Midbrain (tissue), 1 donor: ENCODE measurements around the gene MTA1.

Experiments
- DNase-seq: peaks from one replicate; lab custom pipeline; 2025; lab: John Stamatoyannopoulos, UW

Gene MTA1

DNA sequence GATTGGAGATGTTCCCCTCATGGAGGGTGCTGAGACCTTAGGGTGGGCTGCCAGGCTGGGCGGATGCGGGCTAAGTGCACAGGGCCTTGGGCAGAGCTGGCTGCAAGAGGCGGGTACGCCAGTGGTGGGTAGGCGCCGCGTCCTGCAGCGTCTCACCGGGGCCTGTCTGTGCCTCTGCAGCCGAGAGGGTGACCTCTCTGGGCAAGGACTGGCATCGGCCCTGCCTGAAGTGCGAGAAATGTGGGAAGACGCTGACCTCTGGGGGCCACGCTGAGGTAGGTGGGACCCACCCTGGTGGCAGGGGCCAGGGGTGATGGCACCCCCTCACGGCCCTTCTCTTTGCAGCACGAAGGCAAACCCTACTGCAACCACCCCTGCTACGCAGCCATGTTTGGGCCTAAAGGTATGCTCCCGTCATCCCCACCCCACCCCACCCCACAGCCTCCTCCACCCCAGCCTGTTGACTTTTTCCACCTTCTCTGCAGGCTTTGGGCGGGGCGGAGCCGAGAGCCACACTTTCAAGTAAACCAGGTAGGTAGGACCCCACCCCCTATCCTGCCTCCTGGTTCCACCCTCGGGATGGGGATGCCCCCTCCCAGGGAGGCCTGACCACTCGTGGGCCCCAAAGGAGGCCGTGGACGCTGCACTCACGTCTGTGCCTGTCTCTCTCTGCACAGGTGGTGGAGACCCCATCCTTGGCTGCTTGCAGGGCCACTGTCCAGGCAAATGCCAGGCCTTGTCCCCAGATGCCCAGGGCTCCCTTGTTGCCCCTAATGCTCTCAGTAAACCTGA, 68.6 kb downstream of the MTA1 start:
- DNase-seq: no peak

DNA sequence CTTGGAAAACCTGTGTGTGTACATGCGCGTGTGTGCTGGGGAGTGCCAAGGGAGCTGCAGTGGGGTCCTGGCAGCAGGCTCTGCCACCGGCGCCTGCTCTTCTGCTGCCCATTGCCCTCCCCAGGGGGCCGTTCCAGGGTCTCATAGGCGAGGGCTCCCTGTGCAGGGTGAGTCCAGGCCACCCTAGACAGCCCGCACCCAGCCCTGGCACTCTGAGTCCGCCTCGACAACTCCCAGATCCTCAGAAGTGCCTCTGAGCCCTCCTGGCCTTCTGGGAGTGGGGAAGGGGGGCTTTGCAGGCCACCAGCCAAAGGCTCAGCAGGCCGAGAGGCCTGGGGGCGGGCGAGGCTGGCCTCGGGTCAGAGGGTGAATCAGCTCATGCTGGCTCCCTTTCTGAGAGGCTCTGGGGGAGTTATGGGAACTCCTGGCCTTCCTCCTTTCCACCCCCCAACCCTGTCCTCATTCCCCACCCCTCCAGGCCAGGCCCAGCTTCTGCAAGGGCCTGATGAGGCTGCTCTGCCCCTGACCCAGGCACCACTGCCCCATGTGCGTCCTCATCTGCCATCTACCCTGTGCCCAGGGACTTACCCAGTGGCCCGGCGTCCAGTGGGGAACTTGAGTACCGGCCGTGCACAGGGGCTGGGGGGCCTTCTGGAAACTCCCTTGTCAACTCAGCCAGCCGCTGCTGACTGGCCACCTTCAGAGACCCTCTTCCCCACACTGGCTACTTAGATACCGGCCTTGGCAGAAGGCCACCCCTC, 69.3 kb downstream of the MTA1 start:
- DNase-seq: no peak

DNA sequence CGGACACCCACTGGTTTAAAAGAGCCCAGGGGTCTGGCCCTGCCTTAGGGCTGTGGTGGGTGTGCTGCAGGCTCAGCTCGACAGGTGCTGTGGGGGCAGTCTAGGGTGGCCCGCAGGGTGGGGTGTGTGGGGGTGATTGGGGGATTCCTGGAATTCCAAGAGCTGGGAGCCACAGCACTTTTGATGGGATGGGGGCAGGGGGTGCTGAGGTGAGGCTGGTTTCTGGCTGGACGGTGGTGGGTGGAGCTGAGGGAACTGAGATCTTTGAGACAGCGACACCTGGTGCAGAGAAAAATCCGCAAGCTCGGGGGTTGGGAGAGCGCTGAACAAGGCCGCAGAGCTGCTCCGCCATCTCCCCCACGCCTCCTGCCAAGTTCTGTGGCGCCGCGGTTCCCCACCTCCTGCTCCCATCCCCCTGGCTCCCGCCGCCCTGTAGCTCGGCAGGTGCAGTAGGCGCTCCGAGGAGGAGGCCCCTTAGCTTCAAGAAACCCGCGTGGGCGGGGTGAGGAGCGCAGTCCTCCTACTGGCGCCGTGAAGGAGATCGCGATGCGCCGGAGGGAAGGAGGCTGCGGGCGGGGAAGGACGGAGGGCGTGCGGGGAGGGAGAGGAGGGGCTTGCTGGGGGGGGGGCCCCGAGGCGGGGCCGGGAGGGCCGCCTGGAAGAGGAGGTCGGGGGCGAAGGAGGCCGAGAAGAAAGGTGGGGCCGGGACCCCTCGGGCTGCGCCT, 70.1 kb downstream of the MTA1 start:
- DNase-seq: peak; percentile 78

DNA sequence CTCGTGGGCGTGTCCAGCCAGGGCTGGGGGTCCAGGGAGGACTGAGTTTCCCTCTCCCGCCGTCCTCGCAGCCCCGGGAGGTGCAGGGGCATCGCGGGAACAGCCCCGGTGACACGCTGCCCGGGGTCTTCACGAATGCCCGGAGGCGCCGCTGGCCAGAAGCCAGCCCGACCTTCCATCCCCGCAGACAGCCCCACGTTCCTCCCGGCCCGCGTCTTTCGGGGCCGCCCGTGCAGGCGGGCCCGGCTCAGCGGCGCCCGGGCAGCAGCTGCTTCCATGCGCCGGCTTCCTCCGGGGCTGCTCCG, 70.6 kb downstream of the MTA1 start:
- no peak for DNase-seq

DNA sequence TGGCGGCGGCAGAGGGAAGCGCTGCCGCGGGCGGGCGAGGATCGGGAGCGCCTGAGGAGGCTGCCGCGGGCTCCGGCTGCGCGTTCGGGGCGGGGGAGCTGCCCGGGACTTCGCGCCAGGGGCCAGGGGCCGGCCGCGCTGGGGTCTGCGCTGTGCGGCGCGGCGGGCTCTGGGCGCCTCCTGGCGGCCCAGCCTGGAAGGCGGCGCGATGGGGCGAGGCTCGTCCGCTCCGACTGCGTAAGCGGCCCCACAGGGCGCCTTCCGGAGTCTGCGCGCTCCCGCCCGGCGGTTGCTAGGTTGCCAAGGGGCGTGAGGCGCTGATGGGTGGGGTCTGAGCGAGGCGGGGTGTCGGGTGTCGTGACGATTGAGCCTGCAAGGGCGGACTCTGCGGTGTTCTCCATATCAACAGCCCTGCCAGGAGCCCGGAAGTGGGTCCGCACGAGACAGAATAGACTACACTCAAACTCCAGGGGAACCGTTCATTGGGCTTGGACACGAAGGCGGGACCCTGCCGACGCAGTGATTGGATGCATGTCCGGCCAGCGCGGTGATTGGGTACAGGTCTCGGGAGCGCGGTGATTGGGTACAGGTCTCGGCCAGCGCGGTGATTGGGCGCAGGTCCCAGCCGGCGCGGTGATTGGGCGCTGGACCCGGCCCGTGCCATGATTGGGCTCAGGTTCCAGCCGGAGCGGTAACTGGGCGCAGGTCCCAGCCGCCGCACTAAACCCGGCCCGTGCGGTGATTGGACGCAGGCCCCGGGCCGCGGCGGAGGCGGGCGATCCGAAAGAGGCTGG, 71.1 kb downstream of the MTA1 start, which contains the start of gene TEDC1:
TSS of gene TEDC1 (plus strand) at position 675 of the 794 bp plus-strand sequence. CDS start 130 bp downstream, outside the sequence.
- DNase-seq: peak; percentile 99

DNA sequence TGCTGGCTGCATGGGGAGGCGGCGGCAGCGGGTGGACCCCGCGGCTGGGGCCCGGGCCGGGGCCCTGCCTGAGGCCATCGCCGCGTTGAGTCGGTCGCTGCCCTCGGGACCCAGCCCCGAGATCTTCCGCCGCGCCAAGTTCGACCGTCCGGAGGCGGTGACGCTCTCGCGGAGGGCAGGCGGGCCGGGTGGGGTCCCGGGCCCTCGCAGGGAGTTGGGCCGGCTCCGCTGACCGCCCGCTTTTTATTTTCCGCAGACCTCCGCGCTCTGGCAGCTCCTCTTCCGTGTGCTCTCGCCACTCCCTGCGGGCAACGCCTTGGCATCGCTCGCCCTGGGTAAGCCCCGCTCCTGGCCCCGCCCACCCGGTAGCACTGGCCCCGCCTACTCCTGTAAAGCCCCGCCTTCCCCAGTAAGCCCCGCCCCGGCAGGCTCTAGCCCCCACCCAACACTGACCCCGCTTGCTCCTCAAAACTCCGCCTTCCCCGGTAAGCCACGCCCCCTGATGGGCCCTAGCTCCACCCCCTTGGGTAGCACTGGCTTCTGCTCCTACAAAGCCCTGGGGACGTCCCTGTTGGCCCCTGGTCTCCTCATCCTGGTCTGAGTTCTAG, 71.8 kb downstream of the MTA1 start:
- DNase-seq: no peak

DNA sequence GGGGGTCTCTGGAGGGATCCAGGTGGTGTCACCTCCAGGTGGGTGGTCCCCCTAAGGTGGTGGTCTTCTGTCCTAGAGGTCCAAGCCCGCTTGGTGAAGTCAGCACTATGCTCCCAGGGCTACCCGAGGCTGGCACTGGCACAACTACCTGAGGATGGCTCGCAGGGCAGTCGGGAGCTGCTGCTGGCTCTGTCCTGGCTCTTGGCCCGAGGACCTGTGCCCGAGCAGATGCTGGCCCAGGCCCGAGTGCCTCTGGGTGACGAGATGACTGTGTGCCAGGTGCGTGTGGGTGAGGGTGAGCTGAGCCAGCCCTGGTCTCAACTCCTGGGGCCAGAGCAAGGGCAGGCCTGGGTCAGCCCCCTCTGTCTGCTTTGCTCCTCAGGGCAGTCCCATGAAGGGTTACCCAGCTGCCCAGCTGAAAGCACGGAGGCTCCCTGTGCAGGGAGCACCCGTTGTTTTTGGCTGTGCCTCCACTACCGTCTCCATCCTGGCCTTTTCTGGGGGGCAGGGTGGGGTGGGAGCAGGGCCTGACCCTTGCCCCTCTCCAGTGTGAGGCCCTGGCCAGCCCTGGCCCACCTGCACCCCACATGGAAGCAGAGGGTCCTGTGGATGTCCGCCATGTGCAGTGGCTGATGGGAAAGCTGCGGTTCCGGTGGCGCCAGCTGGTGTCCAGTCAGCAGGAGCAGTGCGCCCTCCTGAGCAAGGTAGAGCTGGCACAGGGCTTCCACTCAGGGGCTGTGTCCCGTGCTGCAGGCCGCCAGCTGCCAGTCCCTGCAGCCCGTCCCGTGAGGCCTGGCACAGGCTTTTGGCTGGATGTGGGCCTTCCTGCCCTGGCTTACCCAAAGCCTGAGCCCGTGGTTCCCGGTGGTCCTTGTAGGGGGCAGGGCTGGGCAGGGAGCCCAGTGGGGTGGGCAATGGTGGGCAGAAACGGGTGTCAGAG, 72.7 kb downstream of the MTA1 start:
- DNase-seq: no peak

DNA sequence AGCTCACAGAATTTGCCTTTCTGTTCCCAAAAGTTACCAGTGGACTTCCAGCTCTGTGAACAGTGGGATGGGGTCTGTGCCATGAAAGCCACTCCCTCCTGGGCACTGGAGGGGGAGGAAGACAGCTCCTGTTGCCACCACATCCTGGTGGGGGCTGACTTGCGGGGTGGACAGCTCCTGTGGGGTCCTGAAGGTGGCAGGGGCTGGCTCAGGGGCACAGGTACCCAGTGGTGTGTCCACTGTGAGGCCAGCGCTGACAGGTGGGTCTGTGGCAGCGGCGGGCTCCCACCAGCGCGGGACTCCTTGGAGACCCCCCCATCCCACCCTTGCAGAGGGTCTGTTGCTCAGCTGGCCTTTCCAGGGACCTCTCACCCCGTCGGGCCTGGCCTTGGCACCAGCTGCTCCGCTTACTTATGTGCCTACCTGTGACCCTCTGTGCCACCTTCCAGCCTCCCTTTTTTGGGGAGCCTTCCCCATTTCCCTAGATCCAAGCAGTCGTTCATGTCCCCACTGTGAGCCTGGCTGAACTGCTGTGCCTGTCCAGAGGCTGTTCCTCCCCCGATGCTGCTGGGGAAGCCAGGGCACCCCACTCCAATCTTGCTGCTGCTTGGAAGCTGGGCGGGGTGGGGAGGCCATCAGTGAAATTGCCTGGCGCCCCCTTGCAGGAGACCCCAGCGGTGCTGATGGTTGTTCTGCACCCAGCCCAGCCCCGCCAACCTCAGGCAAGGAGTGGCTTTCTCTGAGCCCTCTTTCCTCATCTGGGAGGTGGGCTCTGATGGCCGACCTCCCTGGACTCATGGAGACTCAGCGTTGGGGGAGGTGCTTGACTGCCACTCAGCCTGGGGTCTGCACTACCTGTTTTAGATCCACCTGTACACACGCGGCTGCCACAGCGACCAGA, 73.6 kb downstream of the MTA1 start:
- DNase-seq: no peak

DNA sequence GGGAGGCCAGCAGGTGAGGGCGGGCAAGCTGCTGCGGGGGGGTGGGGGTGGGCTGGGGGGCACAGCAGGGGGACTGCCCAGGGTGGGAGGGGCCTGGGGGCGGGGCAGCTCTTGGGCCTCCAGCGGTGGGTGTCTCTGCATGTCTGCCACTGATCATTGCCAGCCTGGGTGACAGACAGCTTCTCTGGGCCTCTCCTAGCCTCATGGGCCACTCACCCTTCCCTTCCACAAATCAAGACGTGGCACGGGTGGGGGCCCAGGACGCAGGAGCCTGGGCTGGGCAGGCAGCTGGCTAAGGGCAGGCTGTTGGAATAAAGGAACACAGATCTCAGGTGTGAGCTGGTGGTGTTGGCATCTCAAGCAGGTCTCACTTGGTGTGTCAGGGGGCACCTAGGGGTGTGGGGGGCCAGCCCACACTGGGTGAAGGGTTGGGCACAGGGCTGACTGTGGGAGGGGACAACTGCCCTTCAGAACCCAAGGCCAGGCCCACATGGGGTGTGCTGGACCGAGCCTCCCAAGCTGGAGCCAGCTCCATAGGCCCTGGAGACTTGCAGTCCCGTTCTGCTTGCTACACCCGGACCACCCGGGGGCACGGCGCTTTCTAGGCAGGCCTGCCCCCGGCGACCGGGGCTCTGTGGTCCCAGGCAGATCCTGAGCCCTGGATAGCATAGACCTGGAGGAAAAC, 74.4 kb downstream of the MTA1 start:
- DNase-seq: no peak

DNA sequence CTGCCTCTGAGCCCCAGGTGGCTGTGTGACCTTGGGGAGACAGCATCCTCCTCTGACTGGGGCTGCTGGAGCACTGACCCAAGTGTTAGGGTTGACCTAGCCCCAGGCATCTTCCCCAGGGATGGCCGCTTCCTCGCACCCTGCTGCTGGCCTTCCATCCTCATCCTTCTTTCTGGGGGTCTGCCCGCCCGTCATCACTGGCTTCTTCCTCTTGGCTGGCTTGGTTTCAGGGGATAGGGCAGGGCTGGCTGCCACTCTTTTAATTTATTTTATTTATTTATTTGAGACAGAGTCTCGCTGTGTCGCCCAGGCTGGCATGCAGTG, 74.9 kb downstream of the MTA1 start:
- DNase-seq: no peak

DNA sequence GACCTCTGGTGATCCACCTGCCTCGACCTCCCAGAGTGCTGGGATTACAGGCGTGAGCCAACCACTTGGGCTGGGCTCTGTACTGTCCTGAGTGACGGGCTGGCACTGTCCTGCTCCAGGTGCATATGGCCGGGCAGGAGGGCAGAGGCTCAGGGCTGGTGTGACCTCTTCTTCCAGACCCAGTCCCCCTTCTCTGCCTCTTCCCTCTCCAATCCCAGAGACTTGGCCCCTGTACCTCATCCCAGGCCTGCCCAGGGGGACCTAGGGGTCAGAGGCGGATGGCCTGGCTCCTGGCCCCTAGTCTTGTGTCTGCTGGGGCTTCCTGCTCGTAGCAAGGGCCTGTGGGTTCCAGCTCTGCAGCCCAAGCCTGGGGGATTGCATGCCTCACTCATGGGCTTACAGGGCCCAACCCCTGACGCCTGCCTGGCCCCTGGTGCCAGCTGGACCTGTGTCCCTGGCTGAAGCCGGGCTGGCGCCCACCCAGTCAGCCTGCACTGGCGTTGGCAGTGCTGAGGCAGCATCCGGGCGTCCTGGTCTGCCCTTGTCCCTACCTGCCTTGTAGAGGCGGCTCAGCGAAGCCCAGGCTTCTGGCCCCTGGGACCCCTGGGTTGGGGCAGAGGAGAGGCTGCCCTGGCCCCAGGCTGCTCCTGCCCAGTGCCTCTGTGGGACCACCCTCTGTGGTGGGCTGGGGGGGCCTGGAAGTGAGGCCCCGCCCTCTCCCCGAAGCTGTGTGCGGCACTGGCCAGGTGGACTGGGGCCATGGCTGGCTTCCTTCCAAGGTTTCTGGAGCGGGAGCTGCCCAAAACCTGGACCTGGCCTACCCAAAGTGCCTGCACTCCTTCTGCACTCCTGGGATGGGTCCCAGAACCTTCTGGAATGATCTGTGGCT, 75.7 kb downstream of the MTA1 start:
- DNase-seq: no peak

DNA sequence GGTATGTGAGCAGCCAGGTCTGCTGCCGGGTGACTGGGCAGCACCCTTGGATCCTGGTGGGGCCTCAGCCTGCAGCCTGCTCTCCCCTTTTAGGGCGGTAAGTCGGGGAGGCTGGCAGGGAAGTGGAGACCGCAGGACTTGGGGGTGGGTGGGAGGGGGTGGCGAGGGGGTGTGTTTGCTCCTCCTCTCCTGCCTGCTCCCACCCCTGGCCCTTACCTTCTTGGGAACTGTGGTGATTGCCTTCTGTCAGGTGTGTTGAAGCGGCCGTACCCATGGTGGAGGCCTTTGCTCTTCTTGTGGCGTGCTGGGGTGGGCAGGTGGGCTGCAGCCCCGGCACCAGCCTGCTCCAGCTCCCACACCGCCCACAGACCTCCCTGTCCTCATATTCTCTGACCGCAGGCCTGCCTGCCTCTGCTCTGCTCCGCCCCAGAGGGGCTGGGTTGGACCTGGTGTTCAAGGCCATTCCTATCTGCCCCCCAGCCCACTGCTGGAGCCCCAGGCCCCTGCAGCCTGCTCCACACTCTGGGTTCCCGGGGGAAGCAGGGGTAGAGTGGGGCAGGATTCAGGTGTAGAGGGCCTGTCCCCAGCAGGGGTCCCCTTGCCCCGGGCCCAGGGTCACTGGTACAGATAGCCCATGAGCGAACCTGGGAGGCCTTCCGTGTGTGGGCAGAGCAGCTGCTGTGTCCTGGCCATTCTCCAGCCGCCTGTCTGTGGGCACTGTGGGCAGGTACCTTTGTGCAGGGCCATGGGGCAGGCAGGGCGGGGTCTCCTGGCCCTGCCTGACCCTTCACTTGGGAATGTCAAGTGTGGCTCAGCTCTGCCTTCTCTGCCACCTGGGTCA, 76.6 kb downstream of the MTA1 start:
- DNase-seq: no peak

DNA sequence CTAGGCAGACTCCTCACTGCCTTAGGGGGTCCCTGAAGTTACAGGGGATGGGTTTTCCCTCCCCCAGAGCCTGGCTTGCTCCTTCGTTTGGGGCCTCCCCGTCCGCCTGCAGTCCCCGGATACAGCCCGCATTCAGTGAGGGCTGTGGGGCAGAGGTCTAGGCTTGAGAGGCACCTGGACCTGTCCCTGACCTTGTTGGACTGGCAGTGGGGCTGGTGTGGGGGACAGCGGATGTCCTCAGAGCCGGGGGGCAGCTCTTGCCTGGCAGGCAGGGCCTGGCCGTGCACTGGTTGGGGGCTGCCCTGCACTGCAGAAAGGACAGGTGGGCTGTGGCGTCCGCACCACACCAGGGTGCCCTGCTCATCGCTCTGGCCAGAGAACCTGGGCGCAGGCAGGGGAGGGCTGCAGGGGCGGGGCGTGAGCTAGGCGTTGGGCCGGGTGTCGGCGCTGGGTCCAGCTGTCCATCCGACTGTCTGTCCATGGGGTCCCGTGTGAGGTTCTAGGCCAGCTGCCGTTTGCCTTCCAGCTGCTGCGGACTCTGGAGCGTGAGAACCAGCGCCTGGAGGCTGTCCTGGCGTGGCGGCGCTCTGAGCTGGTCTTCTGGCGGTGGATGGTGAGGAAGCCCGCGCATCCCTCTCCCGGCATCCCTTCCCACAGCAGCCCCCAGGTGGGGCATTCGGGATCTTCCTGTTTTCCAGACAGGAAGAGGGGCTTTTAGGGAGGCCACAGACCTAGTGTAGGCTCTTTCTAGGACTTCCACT, 77.4 kb downstream of the MTA1 start:
- DNase-seq: no peak

DNA sequence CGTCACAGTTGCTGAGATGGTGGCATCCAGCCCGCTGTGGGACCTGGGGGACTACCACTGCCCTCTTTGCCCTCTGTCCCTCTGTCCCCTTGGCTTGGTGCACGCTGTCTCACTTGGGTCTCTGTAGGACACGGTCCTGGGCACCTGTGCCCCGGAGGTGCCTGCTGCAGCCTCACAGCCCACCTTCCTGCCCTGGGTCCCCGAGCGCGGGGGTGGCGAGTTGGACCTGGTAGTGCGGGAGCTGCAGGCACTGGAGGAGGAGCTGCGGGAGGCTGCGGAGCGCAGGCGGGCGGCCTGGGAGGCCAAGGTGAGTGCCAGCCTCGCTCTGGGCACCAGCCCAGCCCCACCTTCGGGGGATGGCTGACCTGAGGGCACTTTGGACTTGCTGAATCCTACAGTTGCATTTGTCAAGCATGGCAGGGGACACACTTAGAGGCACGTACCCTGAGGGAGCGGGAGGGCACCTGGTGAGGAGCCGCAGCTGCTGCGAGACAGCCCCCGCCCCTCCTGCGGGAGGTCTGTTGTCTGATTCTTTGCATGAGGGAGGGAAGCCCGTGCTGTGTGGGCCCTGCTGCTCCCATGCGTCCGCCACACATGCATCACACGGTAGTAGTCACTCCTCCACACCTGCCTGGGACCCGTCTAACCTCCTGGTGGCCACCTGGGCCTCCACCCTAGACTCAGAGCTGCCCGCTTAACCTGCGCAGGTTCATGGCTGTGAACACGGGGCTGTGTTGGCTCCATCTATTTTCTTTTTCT, 78.2 kb downstream of the MTA1 start:
- DNase-seq: no peak

DNA sequence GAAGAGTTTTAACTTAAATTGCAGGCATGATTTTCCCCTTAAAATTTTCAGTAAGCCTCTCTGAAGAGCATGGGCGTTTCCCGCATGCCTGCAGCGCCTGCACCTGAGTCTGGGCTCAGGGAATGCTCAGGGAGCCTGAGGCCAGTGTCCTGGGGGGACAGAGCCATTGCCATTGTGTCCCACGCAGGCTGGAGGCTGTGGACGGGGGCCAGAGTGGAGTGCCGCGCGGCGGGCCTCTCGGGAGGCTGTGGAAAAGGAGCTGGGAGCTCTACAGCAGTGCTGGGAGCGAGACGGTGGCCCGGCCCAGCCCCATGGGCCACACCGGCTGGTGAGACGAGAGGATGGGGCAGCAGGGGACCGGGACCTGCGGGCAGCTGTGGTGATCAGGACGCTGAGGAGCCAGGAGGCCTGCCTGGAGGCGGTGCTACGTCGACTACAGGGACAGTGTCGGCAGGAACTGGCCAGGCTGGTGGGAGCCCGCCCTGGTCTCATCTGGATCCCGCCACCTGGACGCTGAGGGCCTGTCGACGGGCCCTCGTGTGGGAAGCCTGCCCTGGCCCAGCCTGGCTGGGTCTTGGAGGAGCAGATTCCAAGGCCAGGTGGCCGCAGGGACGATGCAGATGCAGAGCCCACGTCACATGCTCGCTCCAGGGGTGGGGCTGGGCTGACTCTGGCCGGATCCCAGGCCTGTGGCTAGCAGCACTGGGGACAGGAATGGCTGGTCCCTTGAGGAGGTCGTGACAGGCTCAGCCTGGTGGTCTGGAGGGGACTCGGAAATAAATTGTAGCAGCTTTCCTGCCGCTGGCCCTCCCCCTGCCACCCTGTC, 79.0 kb downstream of the MTA1 start:
- peak; percentile 72 for DNase-seq
